ENCODE data around the gene PADI1. TPM values are rescaled to one million over a fixed set of nuclear protein-coding genes. Genes with fewer than 3 reads are reported as not detected.
A peak's percentile ranks its signal among the peaks of the same experiment; 100 is the strongest.

Gene PADI1
- total RNA-seq, 1 experiment from 2014 or later, result 0.37 TPM

- Histone ChIP-seq H3K27ac (ENCODE audit: low read depth, low read length) (no peak overlapping the region), H3K9ac (ENCODE audit: low read length) (no peak overlapping the region), H3K4me3 (replicated peaks in 1 of 2; ENCODE audit: low read depth in 1 of 2, low read length in 2 of 2) (no peak overlapping the region), H3K4me1 (ENCODE audit: control insufficient read depth in 1 of 2, insufficient read depth in 2 of 2, low read length in 2 of 2) (peaks cover 20 to 24% of the 10 kb centered on the region in 2 experiments), H3K27me3 (ENCODE audit: insufficient read depth, low read length) (no peaks in the 10 kb centered on the region), H4K20me1 (ENCODE audit: insufficient read depth) (no peaks in the 10 kb centered on the region), H3K79me2 (ENCODE audit: insufficient read depth, low read length) (no peaks in the 10 kb centered on the region), H3K9me2 (ENCODE audit: insufficient read depth) (no peaks in the 10 kb centered on the region), H3K36me3 (ENCODE audit: control insufficient read depth in 1 of 2, insufficient read depth in 2 of 2, low read length in 2 of 2) (no peaks in the 10 kb centered on the region), H3K4me2 (ENCODE audit: low read length) (peak overlapping the region; percentile 52), H2AFZ (ENCODE audit: low read depth, low read length, poor library complexity, severe bottlenecking) (peak overlapping the region; percentile 18), H3K9me3 (ENCODE audit: control insufficient read depth in 1 of 2, insufficient read depth in 1 of 2, low read depth in 1 of 2, low read length in 2 of 2) (no peaks in the 10 kb centered on the region)
- no peak for DNase-seq (ENCODE audit: low read depth, low spot score)
- ChIA-PET POLR2A (interaction anchor here (0.6 kb wide), 1 partner anchor 68 kb away, joined by 7 read pairs; no protein-coding TSS in a partner anchor), CTCF (interaction anchor here (1.4 kb wide), 1 partner anchor 11 kb away, joined by 4 read pairs; no protein-coding TSS in a partner anchor), RAD21 (ENCODE audit: low non-redundant PET in 1 of 2, low total read pairs in 2 of 2, uncharacterized antibody in 2 of 2, unreplicated experiment in 2 of 2) (no interaction called here)
- BruUV-seq (replicated peaks), result no TSS peak
- TF ChIP-seq CEBPB (IDR thresholded peaks at IDR 0.05; ENCODE audit: low read depth) (no peak), EGR1 (IDR thresholded peaks at IDR 0.05; ENCODE audit: low read depth) (no peak)
- intact Hi-C loops (cut with micrococcal nuclease), result no loop called here
- no peak for ATAC-seq
These were observed 36.6 kb upstream of the PADI1 start for GRCh38 chr1:17168091-17168876.

- Histone ChIP-seq H3K79me2 (ENCODE audit: insufficient read depth, low read length) (no peaks in the 10 kb centered on the region), H3K27ac (ENCODE audit: low read depth, low read length) (no peak overlapping the region), H3K4me2 (ENCODE audit: low read length) (no peak overlapping the region), H3K36me3 (ENCODE audit: control insufficient read depth in 1 of 2, insufficient read depth in 2 of 2, low read length in 2 of 2) (no peaks in the 10 kb centered on the region), H3K4me1 (ENCODE audit: control insufficient read depth in 1 of 2, insufficient read depth in 2 of 2, low read length in 2 of 2) (peaks cover 20 to 24% of the 10 kb centered on the region in 2 experiments), H2AFZ (ENCODE audit: low read depth, low read length, poor library complexity, severe bottlenecking) (no peak overlapping the region), H3K4me3 (replicated peaks in 1 of 2; ENCODE audit: low read depth in 1 of 2, low read length in 2 of 2) (no peak overlapping the region), H3K9me2 (ENCODE audit: insufficient read depth) (no peaks in the 10 kb centered on the region), H3K9ac (ENCODE audit: low read length) (no peak overlapping the region), H3K27me3 (ENCODE audit: insufficient read depth, low read length) (no peaks in the 10 kb centered on the region), H3K9me3 (ENCODE audit: control insufficient read depth in 1 of 2, insufficient read depth in 1 of 2, low read depth in 1 of 2, low read length in 2 of 2) (no peaks in the 10 kb centered on the region), H4K20me1 (ENCODE audit: insufficient read depth) (no peaks in the 10 kb centered on the region)
- ChIA-PET POLR2A (no interaction called here), CTCF (no interaction called here), RAD21 (ENCODE audit: low non-redundant PET in 1 of 2, low total read pairs in 2 of 2, uncharacterized antibody in 2 of 2, unreplicated experiment in 2 of 2) (no interaction called here)
- DNase-seq (ENCODE audit: low read depth, low spot score) (no peak), ATAC-seq (no peak)
- no TSS peak for BruUV-seq (replicated peaks)
- intact Hi-C loops (cut with micrococcal nuclease), result no loop called here
- TF ChIP-seq SP1 (IDR thresholded peaks at IDR 0.05; ENCODE audit: low read depth) (no peak), CBX3 (IDR thresholded peaks at IDR 0.05; ENCODE audit: low read depth) (no peak), EZH2 (IDR thresholded peaks at IDR 0.05) (no peak), YY1 (IDR thresholded peaks at IDR 0.05; ENCODE audit: extremely low read depth, insufficient replicate concordance, low read depth, low read length) (no peak), CTCF (IDR thresholded peaks at IDR 0.05 in 2 of 3, conservative IDR thresholded peaks at IDR 0.05 in 1 of 3; ENCODE audit: borderline replicate concordance in 1 of 3, insufficient read depth in 1 of 3, low read depth in 2 of 3, low read length in 2 of 3) (no peak), TCF7L2 (IDR thresholded peaks at IDR 0.05; ENCODE audit: borderline replicate concordance, extremely low read depth, insufficient read depth, insufficient read length) (no peak), FOSL1 (IDR thresholded peaks at IDR 0.05; ENCODE audit: low read depth) (no peak), REST (IDR thresholded peaks at IDR 0.05; ENCODE audit: low read depth) (no peak), ELF1 (IDR thresholded peaks at IDR 0.05; ENCODE audit: borderline replicate concordance, low read depth) (no peak), SRF (IDR thresholded peaks at IDR 0.05; ENCODE audit: low read depth) (no peak), ZNF274 (IDR thresholded peaks at IDR 0.05; ENCODE audit: low read depth, low read length) (no peak), POLR2A (IDR thresholded peaks at IDR 0.05; ENCODE audit: borderline replicate concordance, extremely low read depth, insufficient read depth, insufficient read length) (no peak), ZFX (IDR thresholded peaks at IDR 0.05) (no peak)
These were observed 34.4 kb upstream of the PADI1 start for GRCh38 chr1:17170571-17170970.
